ENCODE results near the gene CDC5L.

Gene CDC5L

GRCh38 chr6:44442236-44442635 is 54.7 kb downstream of the CDC5L start:
- 0 out of 2 replicates have a peak, but pooled peaks cover 4% of the 10 kb centered on the region for H3K4me1 ChIP-seq (ENCODE audit: insufficient read depth, low read length)
- peak; percentile 14 for DNase-seq
- no peak overlapping the region for H3K9ac ChIP-seq (ENCODE audit: low read depth, low read length)
- H3K27me3 ChIP-seq (ENCODE audit: insufficient read depth, low read length, poor library complexity): no peaks in the 10 kb centered on the region
- peaks cover 94% of the 10 kb centered on the region for H3K36me3 ChIP-seq (ENCODE audit: insufficient read depth, low read length)
- H3K4me3 ChIP-seq (ENCODE audit: low read depth in 1 of 2, low read length in 2 of 2): no peak overlapping the region
- peaks cover 17% of the 10 kb centered on the region; the same call in 1 of the 2 replicates for H4K20me1 ChIP-seq (ENCODE audit: insufficient read depth, low read length)
- peak; percentile 56; the same call in 2 of the 3 replicates for ATAC-seq (ENCODE audit: insufficient read depth, low read depth)
- peaks cover 50% of the 10 kb centered on the region for H3K79me2 ChIP-seq (ENCODE audit: insufficient read depth, low read length)
- H3K4me2 ChIP-seq (ENCODE audit: insufficient read depth, low read length): no peak overlapping the region
- H3K27ac ChIP-seq (ENCODE audit: low read length): no peak overlapping the region
- H3K9me3 ChIP-seq (ENCODE audit: insufficient read depth, low read length, severe bottlenecking): peaks cover 21% of the 10 kb centered on the region
- no peak overlapping the region for H2AFZ ChIP-seq (ENCODE audit: low read depth, low read length)
- no peak for TF ChIP-seq CTCF (IDR thresholded peaks at IDR 0.05; ENCODE audit: borderline replicate concordance, extremely low read depth, low read length, poor library complexity, severe bottlenecking)
- no peak for TF ChIP-seq EZH2 (IDR thresholded peaks at IDR 0.05; ENCODE audit: borderline replicate concordance, low read depth, low read length, severe bottlenecking)

GRCh38 chr6:44442833-44443444 is 55.4 kb downstream of the CDC5L start:
- Histone ChIP-seq H3K36me3 (ENCODE audit: insufficient read depth, low read length) (peaks cover 96% of the 10 kb centered on the region), H3K9ac (ENCODE audit: low read depth, low read length) (no peak overlapping the region), H3K4me3 (ENCODE audit: low read depth in 1 of 2, low read length in 2 of 2) (no peak overlapping the region), H3K79me2 (ENCODE audit: insufficient read depth, low read length) (peaks cover 44% of the 10 kb centered on the region), H3K27me3 (ENCODE audit: insufficient read depth, low read length, poor library complexity) (no peaks in the 10 kb centered on the region), H3K27ac (ENCODE audit: low read length) (no peak overlapping the region), H3K4me1 (ENCODE audit: insufficient read depth, low read length) (0 out of 2 replicates have a peak, but pooled peaks cover 4% of the 10 kb centered on the region), H4K20me1 (ENCODE audit: insufficient read depth, low read length) (peaks cover 17% of the 10 kb centered on the region; the same call in 1 of the 2 replicates), H3K9me3 (ENCODE audit: insufficient read depth, low read length, severe bottlenecking) (peaks cover 21% of the 10 kb centered on the region), H3K4me2 (ENCODE audit: insufficient read depth, low read length) (no peak overlapping the region), H2AFZ (ENCODE audit: low read depth, low read length) (no peak overlapping the region)
- no peak for ATAC-seq (ENCODE audit: insufficient read depth, low read depth)
- TF ChIP-seq EZH2 (IDR thresholded peaks at IDR 0.05; ENCODE audit: borderline replicate concordance, low read depth, low read length, severe bottlenecking) (no peak), CTCF (IDR thresholded peaks at IDR 0.05; ENCODE audit: borderline replicate concordance, extremely low read depth, low read length, poor library complexity, severe bottlenecking) (no peak)
- DNase-seq: no peak

- Histone ChIP-seq H3K27ac (ENCODE audit: low read length) (no peak overlapping the region), H3K4me1 (ENCODE audit: insufficient read depth, low read length) (0 out of 2 replicates have a peak, but pooled peaks cover 4% of the 10 kb centered on the region), H3K9ac (ENCODE audit: low read depth, low read length) (no peak overlapping the region), H3K79me2 (ENCODE audit: insufficient read depth, low read length) (peaks cover 29% of the 10 kb centered on the region), H3K27me3 (ENCODE audit: insufficient read depth, low read length, poor library complexity) (no peaks in the 10 kb centered on the region), H3K9me3 (ENCODE audit: insufficient read depth, low read length, severe bottlenecking) (peaks cover 20% of the 10 kb centered on the region), H3K4me2 (ENCODE audit: insufficient read depth, low read length) (no peak overlapping the region), H3K36me3 (ENCODE audit: insufficient read depth, low read length) (peaks cover 89% of the 10 kb centered on the region), H2AFZ (ENCODE audit: low read depth, low read length) (no peak overlapping the region), H4K20me1 (ENCODE audit: insufficient read depth, low read length) (peaks cover 12% of the 10 kb centered on the region; the same call in 1 of the 2 replicates), H3K4me3 (ENCODE audit: low read depth in 1 of 2, low read length in 2 of 2) (no peak overlapping the region)
- no peak for TF ChIP-seq EZH2 (IDR thresholded peaks at IDR 0.05; ENCODE audit: borderline replicate concordance, low read depth, low read length, severe bottlenecking)
- no peak for TF ChIP-seq CTCF (IDR thresholded peaks at IDR 0.05; ENCODE audit: borderline replicate concordance, extremely low read depth, low read length, poor library complexity, severe bottlenecking)
- ATAC-seq (ENCODE audit: insufficient read depth, low read depth) (no peak), DNase-seq (no peak)
These were observed 57.3 kb downstream of the CDC5L start for GRCh38 chr6:44444853-44445252.

All from DND-41 (cell line).